IMR-90 (cell line): ENCODE results near the gene CHN2. TPM values are rescaled to one million over a fixed set of nuclear protein-coding genes. Genes with fewer than 3 reads are reported as not detected.

ENCODE experiments used
- ATAC-seq: fragments of 200-7000 bp; cut with Tn5 transposase; 2 replicates; pipeline ENCODE4 v1.9.1; 2020; ENCODE audit warnings: low read depth, mild to moderate bottlenecking, moderate library complexity
- BruUV-seq: library from RNA; stranded (reverse); fragments of 400-500 nt; replicated peaks from 2 replicates; lab custom pipeline; 2021; lab: Mats Ljungman, UMichigan
- CTCF ChIA-PET: fragments of 300-600 bp; formaldehyde crosslinking; extraction: SDS; loops from one replicate; lab custom pipeline; 2021; ENCODE audit warnings: antibody characterized with exemption; lab: Yijun Ruan, JAX
- POLR2A ChIA-PET: fragments of 300-600 bp; sonication (Branson Sonifier 250); formaldehyde crosslinking; loops from one replicate; lab custom pipeline; 2022; ENCODE audit warnings: antibody characterized with exemption; ENCODE audit not compliant: unreplicated experiment; lab: Charles Lee
- DNase-seq: peaks from one replicate; pipeline ENCODE4 v3.0.0; 2013
- H2AFZ ChIP-seq: replicated peaks from 2 replicates; pipeline ENCODE3; 2013; ENCODE audit warnings: low read length, mild to moderate bottlenecking; ENCODE audit not compliant: poor library complexity
- H2AK5ac ChIP-seq: 2 replicates; pipeline ENCODE4 v1.6.1; 2013; ENCODE audit warnings: low read depth, low read length, inconsistent platforms
- H2AK9ac ChIP-seq: replicated peaks from 2 replicates; pipeline ENCODE3; 2013; ENCODE audit warnings: mild to moderate bottlenecking, low read depth, low read length, moderate library complexity; ENCODE audit not compliant: poor library complexity
- H2BK120ac ChIP-seq: 2 replicates; pipeline ENCODE4 v1.6.1; 2013; ENCODE audit warnings: low read depth, low read length, inconsistent platforms
- H2BK15ac ChIP-seq: 3 replicates; pipeline ENCODE4 v1.6.1; 2013; ENCODE audit warnings: low read depth, low read length, inconsistent platforms
- H2BK20ac ChIP-seq: 2 replicates; pipeline ENCODE4 v1.6.1; 2013; ENCODE audit warnings: low read depth, mild to moderate bottlenecking, inconsistent platforms, low read length, moderate library complexity
- H2BK5ac ChIP-seq: 2 replicates; pipeline ENCODE4 v1.6.1; 2013; ENCODE audit warnings: mild to moderate bottlenecking, low read depth, low read length, inconsistent platforms; ENCODE audit not compliant: poor library complexity, severe bottlenecking
- H3K14ac ChIP-seq: replicated peaks from 2 replicates; pipeline ENCODE4 v1.6.1; 2013; ENCODE audit warnings: low read depth, low read length, inconsistent platforms
- H3K18ac ChIP-seq: 2 replicates; pipeline ENCODE4 v1.6.1; 2013; ENCODE audit warnings: low read depth, low read length, control low read depth
- H3K23ac ChIP-seq: 2 replicates; pipeline ENCODE4 v1.6.1; 2013; ENCODE audit warnings: low read depth, low read length, inconsistent platforms
- H3K27ac ChIP-seq: 2 replicates; pipeline ENCODE4 v1.5.1; 2013; ENCODE audit warnings: mild to moderate bottlenecking, control low read depth, low read length; ENCODE audit not compliant: insufficient read depth
- H3K27me3 ChIP-seq: 2 replicates; pipeline ENCODE4 v1.6.1; 2013; ENCODE audit warnings: low read length; ENCODE audit not compliant: control insufficient read depth, insufficient read depth
- H3K36me3 ChIP-seq: 2 replicates; pipeline ENCODE4 v1.6.1; 2013; ENCODE audit warnings: low read length, mixed read lengths; ENCODE audit not compliant: control insufficient read depth, insufficient read depth
- H3K4ac ChIP-seq: 2 replicates; pipeline ENCODE4 v1.6.1; 2013; ENCODE audit warnings: low read depth, low read length, inconsistent platforms
- H3K4me1 ChIP-seq: 2 replicates; pipeline ENCODE4 v1.6.1; 2013; ENCODE audit warnings: low read length, mixed read lengths; ENCODE audit not compliant: control insufficient read depth, insufficient read depth
- H3K4me2 ChIP-seq: 2 replicates; pipeline ENCODE4 v1.6.1; 2013; ENCODE audit warnings: low read depth, mild to moderate bottlenecking, control low read depth, low read length, moderate library complexity
- H3K4me3 ChIP-seq: 2 replicates; pipeline ENCODE4 v1.5.1; 2013; ENCODE audit warnings: low read depth, mild to moderate bottlenecking, control low read depth, low read length, moderate library complexity; ENCODE audit not compliant: insufficient read depth
- H3K56ac ChIP-seq: 2 replicates; pipeline ENCODE4 v1.6.1; 2013; ENCODE audit warnings: low read length, inconsistent platforms; ENCODE audit not compliant: insufficient read depth; ENCODE audit errors: extremely low read depth
- H3K79me1 ChIP-seq, 2 experiments: 2 replicates each; pipeline ENCODE4 v1.6.1; 2013; ENCODE audit warnings: low read length in 2 of 2, inconsistent platforms in 1 of 2, low read depth in 1 of 2
- H3K9ac ChIP-seq: 2 replicates; pipeline ENCODE4 v1.6.1; 2013; ENCODE audit warnings: low read depth, low read length, control low read depth
- H3K9me1 ChIP-seq: 2 replicates; pipeline ENCODE4 v1.6.1; 2013; ENCODE audit warnings: low read length, inconsistent platforms; ENCODE audit not compliant: insufficient read depth
- H3K9me3 ChIP-seq: 2 replicates; pipeline ENCODE4 v1.6.1; 2013; ENCODE audit warnings: low read length; ENCODE audit not compliant: control insufficient read depth, insufficient read depth
- H4K20me1 ChIP-seq: 2 replicates; pipeline ENCODE4 v1.6.1; 2013; ENCODE audit warnings: low read length, inconsistent platforms; ENCODE audit not compliant: insufficient read depth
- H4K5ac ChIP-seq: 2 replicates; pipeline ENCODE4 v1.6.1; 2013; ENCODE audit warnings: mild to moderate bottlenecking, low read depth, low read length, control low read depth
- H4K8ac ChIP-seq, 2 experiments: 2 replicates each; pipeline ENCODE4 v1.6.1; 2013; ENCODE audit warnings: low read depth in 2 of 2, low read length in 2 of 2, control low read depth in 1 of 2, inconsistent platforms in 1 of 2
- H4K91ac ChIP-seq: 2 replicates; pipeline ENCODE4 v1.6.1; 2013; ENCODE audit warnings: low read depth, low read length, inconsistent platforms; ENCODE audit not compliant: insufficient read depth
- BHLHE40 ChIP-seq: fragments of 150-350 bp; IDR thresholded peaks from 2 replicates; pipeline ENCODE4 v1.6.1; 2016; ENCODE audit warnings: mild to moderate bottlenecking, low read depth, low read length
- CEBPB ChIP-seq: IDR thresholded peaks from 2 replicates; pipeline ENCODE4 v1.6.1; 2012; ENCODE audit warnings: low read depth, low read length, improper control_type of control experiment
- CHD1 ChIP-seq: IDR thresholded peaks from 2 replicates; pipeline ENCODE4 v1.6.1; 2012; ENCODE audit warnings: low read depth, low read length, improper control_type of control experiment
- FOS ChIP-seq: fragments of 150-350 bp; IDR thresholded peaks from 2 replicates; pipeline ENCODE4 v1.6.1; 2016; ENCODE audit warnings: low read depth, low read length
- MAFK ChIP-seq: IDR thresholded peaks from 2 replicates; pipeline ENCODE4 v1.6.1; 2012; ENCODE audit warnings: low read depth, low read length, improper control_type of control experiment
- MAZ ChIP-seq: IDR thresholded peaks from 2 replicates; pipeline ENCODE4 v1.6.1; 2012; ENCODE audit warnings: low read depth, mild to moderate bottlenecking, low read length, improper control_type of control experiment, moderate library complexity, borderline replicate concordance
- MXI1 ChIP-seq: IDR thresholded peaks from 2 replicates; pipeline ENCODE4 v1.6.1; 2012; ENCODE audit warnings: low read depth, mild to moderate bottlenecking, low read length, moderate library complexity, borderline replicate concordance
- NFE2L2 ChIP-seq: fragments of 150-350 bp; IDR thresholded peaks from 2 replicates; pipeline ENCODE4 v1.6.1; 2016; ENCODE audit warnings: low read depth, mild to moderate bottlenecking, low read length
- POLR2A ChIP-seq: IDR thresholded peaks from 2 replicates; pipeline ENCODE4 v1.6.1; 2012; ENCODE audit warnings: mild to moderate bottlenecking, low read depth, low read length
- RAD21 ChIP-seq: IDR thresholded peaks from 2 replicates; pipeline ENCODE4 v1.6.1; 2012; ENCODE audit warnings: low read length, improper control_type of control experiment
- RCOR1 ChIP-seq: IDR thresholded peaks from 2 replicates; pipeline ENCODE4 v1.6.1; 2012; ENCODE audit warnings: mild to moderate bottlenecking, low read length, improper control_type of control experiment; ENCODE audit not compliant: insufficient replicate concordance
- RFX5 ChIP-seq: IDR thresholded peaks from 2 replicates; pipeline ENCODE4 v1.8.0; 2012; ENCODE audit warnings: low read depth, mild to moderate bottlenecking, low read length, moderate library complexity
- SMC3 ChIP-seq: fragments of 150-350 bp; IDR thresholded peaks from 2 replicates; pipeline ENCODE4 v1.6.1; 2016; ENCODE audit warnings: low read depth, mild to moderate bottlenecking, antibody characterized with exemption, low read length, moderate library complexity
- WGBS, 2 experiments: methylation state at CpG; one replicate each; pipeline versions ENCODE4 v1.1.5 to v1.1.7; 2013; ENCODE audit warnings: missing lambda C conversion rate in 2 of 2; ENCODE audit not compliant: insufficient read length in 1 of 2; ENCODE audit errors: extremely low coverage in 2 of 2; 5-methylcytosine and 5-hydroxymethylcytosine counted together
- dilution Hi-C: fragments of 300-500 bp; cut with HindIII; formaldehyde crosslinking; loops from one replicate; pipeline ENCODE4 v1.14.3; 2018; ENCODE audit warnings: low sequenced_read_pairs; ENCODE audit not compliant: unreplicated experiment
- in situ Hi-C: fragments of 300-500 bp; cut with MboI; formaldehyde crosslinking; loops from 3 replicates; pipeline ENCODE4 v1.14.3; 2019; ENCODE audit warnings: low sequenced_read_pairs, inconsistent platforms, mixed read lengths
- intact Hi-C: fragments of 100-400 bp; cut with micrococcal nuclease; formaldehyde crosslinking; loops from 2 replicates; pipeline ENCODE4 v1.10.0; 2022
- polyA plus RNA-seq, 3 experiments: library from polyadenylated mRNA; depleted of rRNA; stranded (reverse); fragments of >200 nt; gene quantifications; 2 replicates each; pipeline ENCODE4 v1.2.3, GENCODE V29; 2012; ENCODE audit warnings: low replicate concordance in 1 of 3
- total RNA-seq: library from RNA; depleted of rRNA; stranded (reverse); fragments of >200 nt; gene quantifications from 2 replicates; pipeline ENCODE4 v1.2.3, GENCODE V29; 2012
- TF ChIP-seq, protein P1 (sequence below): fragments of 150-350 bp; IDR thresholded peaks from 2 replicates; pipeline ENCODE4 v1.6.1; 2017; ENCODE audit warnings: mild to moderate bottlenecking, antibody characterized with exemption, low read length, low read depth
- TF ChIP-seq, protein P2 (sequence below): conservative IDR thresholded peaks from 2 replicates; pipeline ENCODE4 v1.5.1; 2012; ENCODE audit warnings: mild to moderate bottlenecking, low read depth, low read length, improper control_type of control experiment
- TF ChIP-seq, protein P3 (sequence below): fragments of 150-350 bp; IDR thresholded peaks from 2 replicates; pipeline ENCODE4 v1.6.1; 2016; ENCODE audit warnings: low read depth, mild to moderate bottlenecking, low read length, moderate library complexity, borderline replicate concordance

Gene CHN2
- total and polyA plus RNA-seq, 2 of the 4 experiments (the other 2 are of a cell fraction), result not detected

DNA sequence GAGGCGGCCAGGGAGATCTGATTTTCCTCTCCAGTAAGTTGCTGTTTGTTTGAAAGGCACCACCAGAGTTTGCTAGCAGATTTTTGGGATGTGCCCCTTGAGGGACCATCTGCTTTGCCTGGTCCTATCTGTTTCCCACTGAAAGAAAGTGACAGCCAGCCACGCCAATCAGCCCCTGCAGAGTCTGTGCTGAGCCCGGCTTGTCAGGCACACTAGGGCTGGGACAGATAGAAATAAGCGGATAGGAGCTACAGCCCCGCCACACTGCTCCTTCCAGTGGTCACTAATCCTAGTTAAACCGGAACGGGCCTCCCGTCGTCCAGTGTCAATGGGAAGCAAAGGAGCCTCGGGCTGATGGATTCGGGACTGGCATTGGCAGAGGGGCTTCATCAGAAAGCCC is 207.2 kb downstream of the CHN2 start:
- H2BK5ac ChIP-seq, result no peak overlapping the region
- H3K4me2 ChIP-seq, result no peak overlapping the region
- POLR2A ChIA-PET, result no interaction called here
- peaks cover 2% of the 10 kb centered on the region; the same call in 1 of the 2 replicates for H3K27me3 ChIP-seq
- H2BK15ac ChIP-seq, result no peak overlapping the region
- H3K56ac ChIP-seq, result no peak overlapping the region
- H3K23ac ChIP-seq, result no peak overlapping the region
- no peaks in the 10 kb centered on the region for H3K4me1 ChIP-seq
- H3K9ac ChIP-seq, result no peak overlapping the region
- H3K36me3 ChIP-seq, result no peaks in the 10 kb centered on the region
- no peaks in the 10 kb centered on the region for H3K79me1 ChIP-seq
- H2AK5ac ChIP-seq, result no peak overlapping the region
- CTCF ChIA-PET, result no interaction called here
- no peak overlapping the region for H3K27ac ChIP-seq
- in situ Hi-C loops (loop anchor here (10.0 kb wide), 1 partner anchor 297 kb away; no protein-coding TSS in a partner anchor), intact Hi-C loops (loop anchor here (10.0 kb wide), 1 partner anchor 1017 kb away; no protein-coding TSS in a partner anchor), dilution Hi-C loops (no loop called here)
- no peak overlapping the region for H3K4ac ChIP-seq
- H4K91ac ChIP-seq, result no peak overlapping the region
- H3K18ac ChIP-seq, result no peak overlapping the region
- no peaks in the 10 kb centered on the region for H3K9me1 ChIP-seq
- no peak overlapping the region for H4K5ac ChIP-seq
- TF ChIP-seq, protein P1, sequence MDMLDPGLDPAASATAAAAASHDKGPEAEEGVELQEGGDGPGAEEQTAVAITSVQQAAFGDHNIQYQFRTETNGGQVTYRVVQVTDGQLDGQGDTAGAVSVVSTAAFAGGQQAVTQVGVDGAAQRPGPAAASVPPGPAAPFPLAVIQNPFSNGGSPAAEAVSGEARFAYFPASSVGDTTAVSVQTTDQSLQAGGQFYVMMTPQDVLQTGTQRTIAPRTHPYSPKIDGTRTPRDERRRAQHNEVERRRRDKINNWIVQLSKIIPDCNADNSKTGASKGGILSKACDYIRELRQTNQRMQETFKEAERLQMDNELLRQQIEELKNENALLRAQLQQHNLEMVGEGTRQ, result no peak
- TF ChIP-seq MAFK (no peak), MXI1 (no peak), MAZ (no peak), SMC3 (no peak), RCOR1 (no peak), FOS (no peak), RFX5 (no peak), CHD1 (no peak), CEBPB (no peak), POLR2A (no peak), BHLHE40 (no peak), RAD21 (no peak), NFE2L2 (no peak)
- TF ChIP-seq, protein P2, sequence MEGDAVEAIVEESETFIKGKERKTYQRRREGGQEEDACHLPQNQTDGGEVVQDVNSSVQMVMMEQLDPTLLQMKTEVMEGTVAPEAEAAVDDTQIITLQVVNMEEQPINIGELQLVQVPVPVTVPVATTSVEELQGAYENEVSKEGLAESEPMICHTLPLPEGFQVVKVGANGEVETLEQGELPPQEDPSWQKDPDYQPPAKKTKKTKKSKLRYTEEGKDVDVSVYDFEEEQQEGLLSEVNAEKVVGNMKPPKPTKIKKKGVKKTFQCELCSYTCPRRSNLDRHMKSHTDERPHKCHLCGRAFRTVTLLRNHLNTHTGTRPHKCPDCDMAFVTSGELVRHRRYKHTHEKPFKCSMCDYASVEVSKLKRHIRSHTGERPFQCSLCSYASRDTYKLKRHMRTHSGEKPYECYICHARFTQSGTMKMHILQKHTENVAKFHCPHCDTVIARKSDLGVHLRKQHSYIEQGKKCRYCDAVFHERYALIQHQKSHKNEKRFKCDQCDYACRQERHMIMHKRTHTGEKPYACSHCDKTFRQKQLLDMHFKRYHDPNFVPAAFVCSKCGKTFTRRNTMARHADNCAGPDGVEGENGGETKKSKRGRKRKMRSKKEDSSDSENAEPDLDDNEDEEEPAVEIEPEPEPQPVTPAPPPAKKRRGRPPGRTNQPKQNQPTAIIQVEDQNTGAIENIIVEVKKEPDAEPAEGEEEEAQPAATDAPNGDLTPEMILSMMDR, result no peak
- TF ChIP-seq, protein P3, sequence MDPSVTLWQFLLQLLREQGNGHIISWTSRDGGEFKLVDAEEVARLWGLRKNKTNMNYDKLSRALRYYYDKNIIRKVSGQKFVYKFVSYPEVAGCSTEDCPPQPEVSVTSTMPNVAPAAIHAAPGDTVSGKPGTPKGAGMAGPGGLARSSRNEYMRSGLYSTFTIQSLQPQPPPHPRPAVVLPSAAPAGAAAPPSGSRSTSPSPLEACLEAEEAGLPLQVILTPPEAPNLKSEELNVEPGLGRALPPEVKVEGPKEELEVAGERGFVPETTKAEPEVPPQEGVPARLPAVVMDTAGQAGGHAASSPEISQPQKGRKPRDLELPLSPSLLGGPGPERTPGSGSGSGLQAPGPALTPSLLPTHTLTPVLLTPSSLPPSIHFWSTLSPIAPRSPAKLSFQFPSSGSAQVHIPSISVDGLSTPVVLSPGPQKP, result no peak
- H2AFZ ChIP-seq, result no peak overlapping the region
- no peak overlapping the region for H2AK9ac ChIP-seq
- no peak overlapping the region for H3K14ac ChIP-seq
- WGBS, 2 experiments, result 45% methylated on average over 4 of the region's 11 CpGs; no CpG with 5 or more reads in 1 of the 2 experiments
- H2BK120ac ChIP-seq, result no peak overlapping the region
- no peak overlapping the region for H3K4me3 ChIP-seq
- H4K20me1 ChIP-seq, result no peaks in the 10 kb centered on the region
- no peak overlapping the region for H4K8ac ChIP-seq
- DNase-seq (no peak), ATAC-seq (no peak)
- H3K9me3 ChIP-seq, result no peaks in the 10 kb centered on the region
- no peak overlapping the region for H2BK20ac ChIP-seq
- BruUV-seq, result no TSS peak
